HG03520 (cell line): ENCODE data around the gene RAB3GAP2.
"Not testable (repeated sequence)": the region's sequence is repeated elsewhere in the genome, so short reads cannot be mapped to it uniquely, and the experiment has no call there.

ENCODE experiments used
- ATAC-seq: cut with Tn5 transposase; IDR thresholded peaks from one replicate; pipeline ENCODE4 v1.9.1; 2021; ENCODE audit warnings: mild to moderate bottlenecking, moderate library complexity; ENCODE audit not compliant: unreplicated experiment

RAB3GAP2 gene

GRCh38 chr1:220287129-220287528 is 14.9 kb upstream of the RAB3GAP2 start:
- no peak for ATAC-seq

DNA sequence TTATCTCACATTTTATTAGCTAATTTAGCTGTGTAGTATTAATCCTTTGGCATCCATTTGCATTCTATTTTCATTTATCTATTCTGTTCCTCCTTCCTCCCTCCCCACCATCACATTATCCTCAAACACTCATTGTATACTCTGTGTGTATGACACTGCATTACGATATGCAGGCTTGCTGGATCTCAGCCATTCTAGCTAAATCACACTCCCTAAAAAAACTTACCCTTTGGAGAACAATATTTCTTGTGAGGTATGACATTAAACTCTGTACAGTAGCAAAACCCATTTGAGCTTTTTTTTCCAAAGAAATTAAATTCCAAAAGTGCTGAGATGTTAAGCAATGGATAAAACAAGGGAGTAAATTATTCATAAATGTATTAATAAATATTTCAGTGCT is 11.4 kb upstream of the RAB3GAP2 start:
- ATAC-seq = no peak

GRCh38 chr1:220281159-220281574 is 8.9 kb upstream of the RAB3GAP2 start:
- ATAC-seq = peak; percentile 46

DNA sequence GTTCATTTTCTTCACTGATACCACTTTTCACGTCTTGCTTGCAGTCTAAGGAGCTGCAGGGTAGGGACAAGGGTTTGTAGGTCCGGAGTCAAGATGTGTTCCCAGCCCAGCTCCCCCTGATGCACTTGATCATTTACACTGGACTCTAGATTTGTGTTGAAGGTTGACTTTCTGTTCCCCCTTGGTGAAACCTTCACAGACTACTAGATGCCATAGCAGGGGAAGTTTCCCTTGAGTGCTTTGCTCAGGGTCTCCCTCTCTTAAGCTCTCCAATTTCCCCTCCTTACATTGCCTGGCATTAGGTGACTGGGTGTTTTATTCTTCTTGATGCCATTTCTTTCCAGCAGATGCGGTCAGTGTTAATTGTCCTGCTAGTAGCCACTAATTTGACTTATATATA is 8.0 kb upstream of the RAB3GAP2 start:
- ATAC-seq = no peak

- no peak for ATAC-seq
Observed at GRCh38 chr1:220278991-220279390, 6.7 kb upstream of the RAB3GAP2 start.

DNA sequence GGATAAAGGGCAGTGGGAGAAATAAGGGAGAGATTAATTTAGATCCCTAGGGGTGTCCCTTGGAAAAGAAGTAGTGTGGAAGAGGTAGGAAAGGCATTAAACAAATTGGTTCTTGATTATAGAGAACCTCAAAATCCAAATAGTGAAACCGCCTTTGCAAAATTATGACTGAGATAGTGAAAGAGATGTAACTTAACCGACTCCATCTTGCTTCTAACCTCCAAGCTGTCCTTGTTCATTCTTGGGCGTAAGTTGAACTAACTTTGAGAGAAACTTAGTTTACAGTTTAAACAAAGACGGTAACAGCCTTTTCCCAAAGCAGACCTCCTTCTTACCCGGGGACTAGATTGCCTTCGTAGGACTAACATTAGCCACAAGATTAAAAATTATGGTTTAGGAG is 3.2 kb upstream of the RAB3GAP2 start:
- no peak for ATAC-seq

DNA sequence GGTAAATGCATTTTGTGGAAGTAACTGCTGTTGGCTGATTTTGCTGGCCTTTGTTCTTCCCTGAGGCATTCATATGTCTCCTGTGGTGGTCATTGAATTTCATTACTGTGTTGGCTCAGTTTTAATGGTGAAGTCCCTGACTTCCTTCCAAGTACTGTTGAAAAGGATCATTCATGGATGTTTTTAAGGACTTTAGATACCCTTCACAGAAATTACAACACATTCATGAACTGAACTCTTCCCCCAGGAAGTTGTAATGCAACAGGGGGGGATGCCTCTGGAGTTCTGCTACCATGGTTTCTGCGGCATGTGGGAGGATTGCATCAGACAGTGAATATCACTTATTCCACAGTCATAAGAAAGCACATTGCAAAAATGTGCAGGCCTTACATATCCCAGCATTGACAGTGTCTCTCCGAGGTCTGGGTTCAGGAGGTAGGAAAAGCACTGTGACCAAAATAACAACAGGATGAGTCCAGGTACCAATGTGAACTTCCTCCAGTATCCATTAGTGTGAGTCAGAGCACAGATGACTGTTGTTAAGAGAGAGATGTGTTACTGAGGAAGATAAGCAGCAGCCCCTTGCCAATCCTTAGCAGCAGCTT is 2.1 kb upstream of the RAB3GAP2 start:
- no peak for ATAC-seq

- ATAC-seq = no peak
Observed at GRCh38 chr1:220272841-220273090, 513 bp upstream of the RAB3GAP2 start.

DNA sequence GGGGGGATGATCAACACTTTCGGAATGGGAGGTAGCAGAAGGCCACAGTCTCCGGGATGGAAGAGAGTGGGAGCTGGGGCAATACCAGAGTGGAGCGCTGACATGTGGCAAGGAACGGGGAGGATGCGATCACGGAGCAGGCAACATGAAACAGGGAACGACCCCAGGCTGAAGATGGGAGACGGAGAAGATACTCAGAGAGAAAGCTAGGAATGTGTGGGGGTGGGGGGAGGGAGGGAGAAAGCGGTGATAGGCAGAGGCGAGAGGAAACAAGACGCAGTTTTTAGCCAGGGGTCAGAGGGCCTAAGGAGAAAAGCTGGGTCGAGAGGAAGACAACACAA is 577 bp downstream of the RAB3GAP2 start:
- ATAC-seq = no peak

DNA sequence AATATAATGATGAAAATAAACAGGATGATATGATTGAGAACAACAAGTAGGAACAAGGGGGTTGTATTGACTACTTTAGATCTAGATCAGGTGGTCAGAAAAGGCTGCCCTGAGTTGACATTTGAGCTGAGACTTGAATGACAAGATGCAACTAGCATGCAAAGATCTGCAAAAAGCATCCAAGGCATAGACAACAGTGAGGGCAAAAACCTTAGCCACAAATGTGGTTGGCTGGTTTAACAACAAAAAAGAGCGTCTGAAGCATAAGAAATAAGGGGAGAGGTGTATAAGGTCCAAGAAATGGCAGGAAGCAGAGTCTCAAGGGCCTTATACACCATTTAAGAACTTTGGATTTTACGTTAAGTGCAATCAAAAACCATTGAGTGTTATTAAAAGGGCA is 3.2 kb downstream of the RAB3GAP2 start:
- no peak for ATAC-seq

DNA sequence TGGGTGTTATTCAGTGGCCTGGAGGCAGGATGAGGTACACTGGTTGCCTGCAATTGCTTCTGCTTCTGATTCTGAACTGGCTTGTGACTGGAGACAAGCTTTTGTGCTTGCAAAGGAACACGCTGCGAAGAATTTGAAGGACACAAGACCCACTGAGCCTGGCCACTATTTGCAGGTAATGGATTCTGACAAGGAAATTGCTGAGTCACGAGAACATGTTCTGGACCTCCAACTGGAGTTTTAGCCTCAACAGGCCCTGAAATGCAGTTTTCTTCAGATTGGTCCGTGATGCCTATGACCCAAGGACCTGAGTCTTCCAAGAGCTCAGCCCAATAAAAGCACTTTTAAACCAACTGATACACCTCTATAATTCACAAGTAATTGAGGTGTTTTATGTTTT is 4.6 kb downstream of the RAB3GAP2 start:
- ATAC-seq = no peak

DNA sequence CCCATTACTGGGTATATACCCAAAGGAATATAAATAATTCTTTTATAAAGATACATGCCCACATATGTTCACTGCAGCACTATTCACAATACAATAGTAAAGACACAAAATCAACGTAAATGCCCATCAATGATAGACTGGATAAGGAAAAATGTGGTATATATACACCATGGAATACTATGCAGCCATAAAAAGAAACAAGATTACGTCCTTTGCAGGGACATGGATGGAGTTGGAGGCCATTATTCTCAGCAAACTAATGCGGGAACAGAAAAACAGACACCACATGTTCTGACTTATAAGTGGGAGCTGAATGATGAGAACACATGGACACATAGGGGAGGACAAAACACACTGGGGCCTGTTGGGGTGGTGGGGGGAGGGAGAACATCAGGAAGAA is 12.0 kb downstream of the RAB3GAP2 start:
- not testable (repeated sequence) for ATAC-seq

DNA sequence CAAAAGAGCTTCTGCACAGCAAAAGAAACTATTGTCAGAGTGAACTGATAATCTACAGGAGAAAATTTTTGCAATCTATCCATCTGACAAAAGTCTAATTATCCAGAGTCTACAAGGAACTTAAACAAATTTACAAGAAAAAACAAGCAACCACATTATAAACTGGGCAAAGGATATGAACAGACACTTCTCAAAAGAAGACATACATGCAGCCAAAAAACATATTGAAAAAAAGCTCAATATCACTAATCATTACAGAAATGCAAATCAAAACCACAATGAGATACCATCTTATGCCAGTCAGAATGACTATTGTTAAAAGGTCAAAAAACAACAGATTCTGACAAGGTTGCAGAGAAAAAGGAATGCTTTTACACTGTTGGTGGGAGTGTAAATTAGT is 12.5 kb downstream of the RAB3GAP2 start:
- ATAC-seq = not testable (repeated sequence)

DNA sequence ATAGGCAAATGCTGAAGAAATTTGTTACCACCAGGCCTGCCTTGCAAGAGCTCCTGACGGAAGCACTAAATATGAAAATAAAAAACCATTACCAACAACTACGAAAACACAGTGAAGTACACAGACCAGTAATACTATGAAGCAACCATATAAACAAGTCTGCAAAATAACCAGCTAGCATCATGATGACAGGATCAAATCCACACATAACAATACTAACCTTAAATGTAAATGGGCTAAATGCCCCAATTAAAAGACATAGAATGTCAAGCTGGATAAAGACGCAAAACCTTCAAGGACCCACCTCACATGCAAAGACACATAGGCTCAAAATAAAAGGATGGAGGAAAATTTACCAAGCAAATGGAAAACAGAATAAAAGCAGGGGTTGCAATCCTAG is 16.1 kb downstream of the RAB3GAP2 start:
- ATAC-seq = not testable (repeated sequence)

GRCh38 chr1:220255204-220255603 is 17.0 kb downstream of the RAB3GAP2 start:
- ATAC-seq = no peak

DNA sequence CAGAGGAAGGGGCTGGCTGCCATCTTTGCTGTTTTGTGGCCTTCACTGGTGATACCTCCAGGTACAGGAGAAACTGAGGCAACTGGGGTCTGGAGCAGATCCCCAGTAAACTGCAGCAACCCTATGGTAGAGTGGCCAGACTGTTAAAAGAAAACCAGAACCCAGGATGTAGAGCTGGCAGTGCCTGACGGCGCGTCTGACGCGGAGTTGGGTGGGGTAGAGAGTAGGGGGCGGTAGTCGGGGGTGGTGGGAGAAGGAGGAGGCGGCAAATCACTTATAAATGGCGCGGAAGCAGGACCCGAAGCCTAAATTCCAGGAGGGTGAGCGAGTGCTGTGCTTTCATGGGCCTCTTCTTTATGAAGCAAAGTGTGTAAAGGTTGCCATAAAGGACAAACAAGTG is 19.0 kb downstream of the RAB3GAP2 start:
- ATAC-seq = not testable (repeated sequence)

GRCh38 chr1:220251272-220251671 is 21.0 kb downstream of the RAB3GAP2 start:
- ATAC-seq = no peak

DNA sequence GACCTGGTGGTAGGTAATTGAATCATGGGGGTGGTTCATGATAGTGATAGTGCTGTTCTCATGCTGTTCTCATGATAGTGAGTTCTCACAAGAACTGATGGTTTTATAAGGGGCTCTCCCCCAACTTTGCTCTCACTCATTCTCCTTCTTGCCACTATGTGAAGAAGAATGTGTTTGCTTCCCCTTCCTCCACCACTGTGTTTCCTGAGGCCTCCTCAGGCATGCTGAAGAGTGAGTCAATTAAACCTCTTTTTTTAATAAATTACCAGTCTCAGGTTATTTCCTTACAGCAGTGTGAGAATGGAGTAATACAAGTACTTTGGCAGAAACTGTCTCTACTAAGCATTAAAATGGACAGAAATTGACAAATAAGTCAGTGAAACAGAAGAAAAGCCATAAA is 21.6 kb downstream of the RAB3GAP2 start:
- ATAC-seq = no peak

DNA sequence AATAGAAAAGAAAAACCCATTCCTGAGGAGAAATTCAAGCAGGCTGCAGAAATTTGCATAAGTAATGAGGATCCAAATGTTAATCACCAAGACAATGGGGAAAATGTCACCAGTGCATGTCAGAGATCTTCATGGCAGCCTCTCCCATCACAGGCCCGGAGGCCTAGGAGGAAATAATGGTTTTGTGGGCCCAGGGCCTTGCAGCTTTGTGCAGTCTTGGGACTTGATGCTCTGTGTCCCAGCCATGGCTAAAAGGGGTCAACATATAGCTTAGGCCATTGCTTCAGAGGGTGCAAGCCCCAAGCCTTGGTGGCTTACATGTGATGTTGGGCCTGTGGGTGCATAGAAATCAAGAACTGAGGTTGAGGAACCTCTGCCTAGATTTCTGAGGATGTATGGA is 22.7 kb downstream of the RAB3GAP2 start:
- ATAC-seq = no peak

- ATAC-seq = not testable (repeated sequence)
Observed at GRCh38 chr1:220248715-220249265, 23.5 kb downstream of the RAB3GAP2 start.

DNA sequence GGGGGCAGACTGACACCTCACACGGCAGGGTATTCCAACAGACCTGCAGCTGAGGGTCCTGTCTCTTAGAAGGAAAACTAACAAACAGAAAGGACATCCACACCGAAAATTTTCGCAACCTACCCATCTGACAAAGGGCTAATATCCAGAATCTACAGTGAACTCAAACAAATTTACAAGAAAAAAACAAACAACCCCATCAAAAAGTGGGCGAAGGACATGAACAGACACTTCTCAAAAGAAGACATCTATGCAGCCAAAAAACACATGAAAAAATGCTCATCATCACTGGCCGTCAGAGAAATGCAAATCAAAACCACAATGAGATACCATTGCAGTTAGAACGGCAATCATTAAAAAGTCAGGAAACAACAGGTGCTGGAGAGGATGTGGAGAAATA is 26.4 kb downstream of the RAB3GAP2 start:
- not testable (repeated sequence) for ATAC-seq

- ATAC-seq = no peak
Observed at GRCh38 chr1:220243947-220244346, 28.3 kb downstream of the RAB3GAP2 start.

DNA sequence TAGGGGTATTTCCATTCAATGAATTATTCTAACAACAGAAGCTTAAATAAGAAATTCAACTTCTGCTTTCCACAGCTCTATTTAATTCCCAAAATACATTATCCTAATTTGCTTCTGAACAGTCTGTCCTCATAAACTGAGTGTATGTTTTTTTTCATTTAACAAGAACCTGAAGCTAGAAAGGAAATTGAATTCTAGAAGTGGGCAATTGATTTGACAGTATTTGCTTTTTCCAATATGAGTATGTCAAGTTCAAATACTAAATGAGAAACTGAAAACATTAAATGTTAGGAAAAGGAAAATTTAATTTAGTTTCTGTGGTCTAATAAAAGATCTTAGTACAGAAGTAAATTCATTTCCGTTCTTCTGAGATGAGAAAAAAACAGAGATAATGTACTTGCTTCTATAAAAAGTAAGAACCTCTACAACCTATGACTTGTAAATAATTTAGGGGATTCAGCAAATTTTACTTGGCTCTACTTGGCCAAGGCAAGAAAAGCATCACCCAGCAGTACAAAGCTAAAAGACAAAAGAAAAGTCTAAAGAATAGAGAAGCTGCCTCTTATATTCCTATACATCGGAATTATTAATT is 31.1 kb downstream of the RAB3GAP2 start:
- no peak for ATAC-seq
